ENCODE results near the gene PRKN. TPM values are rescaled to one million over a fixed set of nuclear protein-coding genes. Genes with fewer than 3 reads are reported as not detected.

The PRKN gene
- total and polyA plus RNA-seq, 2 donors (not counting 1 experiment from before 2014, with no cell fraction given): 0.43 to 4.6 TPM

DNA sequence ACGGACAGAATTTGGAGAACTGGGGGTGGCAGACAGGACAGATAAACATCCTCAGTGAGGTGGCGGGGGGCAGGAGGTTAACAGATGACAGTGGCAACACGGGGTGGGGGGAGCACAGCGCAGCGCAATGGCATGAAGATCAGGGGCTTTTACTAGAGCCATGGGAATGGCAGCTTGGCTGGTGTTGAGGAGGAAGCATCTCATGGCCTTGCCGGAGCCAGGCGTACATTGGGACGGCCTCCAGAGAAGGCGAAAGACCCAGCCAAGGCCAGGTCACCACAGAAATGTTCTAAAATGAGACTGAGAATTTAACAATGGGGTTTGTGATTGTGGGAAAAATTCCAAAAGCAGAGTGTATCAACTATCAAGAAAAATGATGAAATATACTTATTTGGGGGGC lies 173.0 kb downstream of the PRKN start:
- Histone ChIP-seq H3K79me2 (ENCODE audit: control insufficient read depth, insufficient read depth, low read length) (no peaks in the 10 kb centered on the region), H2AFZ (ENCODE audit: low read length) (no peak overlapping the region), H3K27ac (ENCODE audit: insufficient read depth, low read length) (no peak overlapping the region), H3K9ac (ENCODE audit: insufficient read depth, low read length) (no peak overlapping the region), H4K20me1 (ENCODE audit: control insufficient read depth, extremely low read depth, insufficient read depth, low read length) (no peaks in the 10 kb centered on the region), H3K36me3 (ENCODE audit: control insufficient read depth, insufficient read depth, low read length) (no peaks in the 10 kb centered on the region), H3K27me3 (ENCODE audit: control insufficient read depth, insufficient read depth, low read length) (no peaks in the 10 kb centered on the region), H3K9me3 (ENCODE audit: control insufficient read depth, insufficient read depth, low read depth, low read length) (no peaks in the 10 kb centered on the region), H3K4me2 (ENCODE audit: extremely low read depth, insufficient read depth, low read length) (no peak overlapping the region), H3K4me1 (ENCODE audit: control insufficient read depth, extremely low read depth, insufficient read depth, low read length) (no peaks in the 10 kb centered on the region), H3K4me3 (replicated peaks in 1 of 4; ENCODE audit: control extremely low read depth in 1 of 4, insufficient read depth in 1 of 4, low read depth in 3 of 4, low read length in 4 of 4) (no peak overlapping the region)
- DNase-seq (ENCODE audit: low read depth in 2 of 2): no peak
- TF ChIP-seq EZH2 (IDR thresholded peaks at IDR 0.05; ENCODE audit: low read length, missing control alignments): no peak
- TF ChIP-seq, protein P1, sequence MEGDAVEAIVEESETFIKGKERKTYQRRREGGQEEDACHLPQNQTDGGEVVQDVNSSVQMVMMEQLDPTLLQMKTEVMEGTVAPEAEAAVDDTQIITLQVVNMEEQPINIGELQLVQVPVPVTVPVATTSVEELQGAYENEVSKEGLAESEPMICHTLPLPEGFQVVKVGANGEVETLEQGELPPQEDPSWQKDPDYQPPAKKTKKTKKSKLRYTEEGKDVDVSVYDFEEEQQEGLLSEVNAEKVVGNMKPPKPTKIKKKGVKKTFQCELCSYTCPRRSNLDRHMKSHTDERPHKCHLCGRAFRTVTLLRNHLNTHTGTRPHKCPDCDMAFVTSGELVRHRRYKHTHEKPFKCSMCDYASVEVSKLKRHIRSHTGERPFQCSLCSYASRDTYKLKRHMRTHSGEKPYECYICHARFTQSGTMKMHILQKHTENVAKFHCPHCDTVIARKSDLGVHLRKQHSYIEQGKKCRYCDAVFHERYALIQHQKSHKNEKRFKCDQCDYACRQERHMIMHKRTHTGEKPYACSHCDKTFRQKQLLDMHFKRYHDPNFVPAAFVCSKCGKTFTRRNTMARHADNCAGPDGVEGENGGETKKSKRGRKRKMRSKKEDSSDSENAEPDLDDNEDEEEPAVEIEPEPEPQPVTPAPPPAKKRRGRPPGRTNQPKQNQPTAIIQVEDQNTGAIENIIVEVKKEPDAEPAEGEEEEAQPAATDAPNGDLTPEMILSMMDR (conservative IDR thresholded peaks at IDR 0.05 in 1 of 2, IDR thresholded peaks at IDR 0.05 in 1 of 2; ENCODE audit: low read depth in 1 of 2, low read length in 2 of 2): no peak

DNA sequence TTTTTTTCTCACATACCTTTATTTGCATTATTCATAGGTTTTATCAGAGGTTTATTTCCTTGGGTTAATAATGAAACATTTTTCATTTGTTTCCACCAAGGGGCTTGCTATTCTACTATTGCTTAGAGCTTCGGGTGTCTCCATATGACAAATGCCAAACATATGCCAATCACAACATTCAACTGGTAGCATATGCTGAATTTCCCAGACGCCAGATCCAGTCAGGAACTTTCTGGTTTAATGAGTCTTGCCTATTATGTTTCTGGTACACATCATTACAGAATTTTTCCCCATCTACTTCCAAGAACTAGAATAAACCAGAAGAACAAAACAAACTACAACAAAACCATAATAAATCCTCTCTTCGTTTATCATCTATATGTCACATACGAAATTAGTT lies 180.7 kb downstream of the PRKN start:
- no peak overlapping the region for H3K4me2 ChIP-seq (ENCODE audit: extremely low read depth, insufficient read depth, low read length)
- H3K27me3 ChIP-seq (ENCODE audit: control insufficient read depth, insufficient read depth, low read length): no peaks in the 10 kb centered on the region
- no peaks in the 10 kb centered on the region for H3K4me1 ChIP-seq (ENCODE audit: control insufficient read depth, extremely low read depth, insufficient read depth, low read length)
- H3K9me3 ChIP-seq (ENCODE audit: control insufficient read depth, insufficient read depth, low read depth, low read length): no peaks in the 10 kb centered on the region
- H3K4me3 ChIP-seq (replicated peaks in 1 of 4; ENCODE audit: control extremely low read depth in 1 of 4, insufficient read depth in 1 of 4, low read depth in 3 of 4, low read length in 4 of 4): no peak overlapping the region
- no peaks in the 10 kb centered on the region for H3K79me2 ChIP-seq (ENCODE audit: control insufficient read depth, insufficient read depth, low read length)
- no peaks in the 10 kb centered on the region for H4K20me1 ChIP-seq (ENCODE audit: control insufficient read depth, extremely low read depth, insufficient read depth, low read length)
- no peak overlapping the region for H2AFZ ChIP-seq (ENCODE audit: low read length)
- DNase-seq (ENCODE audit: low read depth in 2 of 2): no peak
- no peak overlapping the region for H3K27ac ChIP-seq (ENCODE audit: insufficient read depth, low read length)
- H3K36me3 ChIP-seq (ENCODE audit: control insufficient read depth, insufficient read depth, low read length): no peaks in the 10 kb centered on the region
- H3K9ac ChIP-seq (ENCODE audit: insufficient read depth, low read length): no peak overlapping the region
- TF ChIP-seq, protein P1 (conservative IDR thresholded peaks at IDR 0.05 in 1 of 2, IDR thresholded peaks at IDR 0.05 in 1 of 2; ENCODE audit: low read depth in 1 of 2, low read length in 2 of 2): no peak
- TF ChIP-seq EZH2 (IDR thresholded peaks at IDR 0.05; ENCODE audit: low read length, missing control alignments): no peak

DNA sequence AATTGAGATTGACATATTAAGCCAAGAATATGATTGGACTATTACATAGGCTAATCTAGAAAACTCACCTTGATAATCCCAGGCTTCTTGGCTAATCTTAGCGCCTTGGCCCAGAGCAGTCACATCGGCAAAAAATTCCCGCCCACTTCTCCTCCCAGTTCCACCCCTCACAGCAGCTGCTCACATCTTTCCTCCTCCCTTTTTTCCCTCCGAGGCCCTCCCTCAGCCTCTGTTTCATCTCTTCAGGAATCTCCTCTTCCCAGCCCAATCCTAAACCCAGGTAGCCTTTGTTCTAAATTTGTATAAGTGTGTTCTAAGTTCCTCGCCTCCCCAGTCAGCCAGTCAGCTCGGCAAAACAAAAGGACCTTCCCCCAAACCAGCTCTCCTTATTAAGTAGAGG lies 184.3 kb downstream of the PRKN start:
- no peaks in the 10 kb centered on the region for H3K36me3 ChIP-seq (ENCODE audit: control insufficient read depth, insufficient read depth, low read length)
- no peak overlapping the region for H3K9ac ChIP-seq (ENCODE audit: insufficient read depth, low read length)

More for the DNA sequence above, 184.3 kb downstream of the PRKN start:
- no peak overlapping the region for H3K4me3 ChIP-seq (replicated peaks in 1 of 4; ENCODE audit: control extremely low read depth in 1 of 4, insufficient read depth in 1 of 4, low read depth in 3 of 4, low read length in 4 of 4)
- DNase-seq (ENCODE audit: low read depth in 2 of 2): no peak
- H4K20me1 ChIP-seq (ENCODE audit: control insufficient read depth, extremely low read depth, insufficient read depth, low read length): no peaks in the 10 kb centered on the region
- no peaks in the 10 kb centered on the region for H3K9me3 ChIP-seq (ENCODE audit: control insufficient read depth, insufficient read depth, low read depth, low read length)
- H3K4me2 ChIP-seq (ENCODE audit: extremely low read depth, insufficient read depth, low read length): no peak overlapping the region
- TF ChIP-seq, protein P1 (conservative IDR thresholded peaks at IDR 0.05 in 1 of 2, IDR thresholded peaks at IDR 0.05 in 1 of 2; ENCODE audit: low read depth in 1 of 2, low read length in 2 of 2): no peak
- H3K27ac ChIP-seq (ENCODE audit: insufficient read depth, low read length): no peak overlapping the region
- H3K27me3 ChIP-seq (ENCODE audit: control insufficient read depth, insufficient read depth, low read length): no peaks in the 10 kb centered on the region
- H3K4me1 ChIP-seq (ENCODE audit: control insufficient read depth, extremely low read depth, insufficient read depth, low read length): no peaks in the 10 kb centered on the region
- H3K79me2 ChIP-seq (ENCODE audit: control insufficient read depth, insufficient read depth, low read length): no peaks in the 10 kb centered on the region
- no peak overlapping the region for H2AFZ ChIP-seq (ENCODE audit: low read length)

All from fibroblast of lung (primary cell).